ENCODE results near the gene TMEM154. TPM values are rescaled to one million over a fixed set of nuclear protein-coding genes. Genes with fewer than 3 reads are reported as not detected.

Gene TMEM154
- total RNA-seq, 4 donors from 2014 or later, result 1.8 to 5.4 (median 3.9) TPM

GRCh38 chr4:152619556-152619955 is 60.2 kb downstream of the TMEM154 start:
- Histone ChIP-seq H3K27me3 (no peaks in the 10 kb centered on the region), H3K36me3 (no peaks in the 10 kb centered on the region), H3K9me3 (no peaks in the 10 kb centered on the region), H3K4me3 (no peak overlapping the region), H3K4me1 (no peaks in the 10 kb centered on the region), H3K27ac (no peak overlapping the region)
- intact Hi-C loops (cut with DNase I; ENCODE audit: low total_unique reads), result no loop called here
- TF ChIP-seq EP300 (IDR thresholded peaks at IDR 0.05; ENCODE audit: low read depth), result no peak
- no peak for TF ChIP-seq POLR2AphosphoS5 (IDR thresholded peaks at IDR 0.05)
- no peak for TF ChIP-seq POLR2A (IDR thresholded peaks at IDR 0.05)
- no peak for TF ChIP-seq CTCF (IDR thresholded peaks at IDR 0.05)
- in situ Hi-C loops (cut with MboI; ENCODE audit: low pct_ligation_motif_present in 1 of 4, low pct_unique_long_range_greater_than_20kb in 1 of 4, low sequenced_read_pairs in 3 of 4), result no loop called here
- WGBS, 2 donors (ENCODE audit: low coverage in 1 of 2), result 98% methylated on average over 3 of the region's 3 CpGs; no CpG with 5 or more reads in 1 of the 2 donors
- DNase-seq, result no peak

DNA sequence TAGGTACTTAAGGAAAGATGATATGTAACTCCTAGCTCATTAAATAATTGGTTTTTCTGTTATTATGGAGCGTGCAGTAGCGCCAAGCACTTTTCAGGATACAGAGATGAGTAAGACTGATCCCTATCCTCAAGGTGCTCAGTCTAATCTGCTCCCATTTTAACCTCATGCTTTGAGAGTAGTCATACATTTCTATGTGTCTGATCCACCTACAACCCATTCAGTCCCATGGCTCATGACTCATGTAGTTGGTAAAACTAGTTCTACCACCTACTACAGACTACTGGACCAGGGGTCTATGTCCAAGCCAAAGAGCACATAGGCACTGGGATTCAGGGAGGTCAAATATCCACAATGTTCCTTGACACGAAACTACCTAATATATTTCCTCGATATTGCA is 60.8 kb downstream of the TMEM154 start:
- no peak for DNase-seq
- H3K9me3 ChIP-seq, result no peaks in the 10 kb centered on the region
- 97 to 100% methylated on average over 4 of the region's 4 CpGs for WGBS, 2 donors (ENCODE audit: low coverage in 1 of 2)
- H3K4me3 ChIP-seq, result no peak overlapping the region
- intact Hi-C loops (cut with DNase I; ENCODE audit: low total_unique reads) (no loop called here), in situ Hi-C loops (cut with MboI; ENCODE audit: low pct_ligation_motif_present in 1 of 4, low pct_unique_long_range_greater_than_20kb in 1 of 4, low sequenced_read_pairs in 3 of 4) (no loop called here)
- no peak overlapping the region for H3K27ac ChIP-seq
- no peaks in the 10 kb centered on the region for H3K27me3 ChIP-seq
- no peaks in the 10 kb centered on the region for H3K4me1 ChIP-seq
- TF ChIP-seq POLR2A (IDR thresholded peaks at IDR 0.05), result no peak
- no peak for TF ChIP-seq POLR2AphosphoS5 (IDR thresholded peaks at IDR 0.05)
- TF ChIP-seq CTCF (IDR thresholded peaks at IDR 0.05), result no peak
- TF ChIP-seq EP300 (IDR thresholded peaks at IDR 0.05; ENCODE audit: low read depth), result no peak
- no peaks in the 10 kb centered on the region for H3K36me3 ChIP-seq

GRCh38 chr4:152616804-152617203 is 63.0 kb downstream of the TMEM154 start:
- Histone ChIP-seq H3K4me1 (no peaks in the 10 kb centered on the region), H3K36me3 (no peaks in the 10 kb centered on the region), H3K27ac (no peak overlapping the region), H3K9me3 (no peaks in the 10 kb centered on the region), H3K4me3 (no peak overlapping the region), H3K27me3 (no peaks in the 10 kb centered on the region)
- WGBS, 2 donors (ENCODE audit: low coverage in 1 of 2), result 93 to 94% methylated on average over 3 of the region's 3 CpGs
- intact Hi-C loops (cut with DNase I; ENCODE audit: low total_unique reads), result no loop called here
- in situ Hi-C loops (cut with MboI; ENCODE audit: low pct_ligation_motif_present in 1 of 4, low pct_unique_long_range_greater_than_20kb in 1 of 4, low sequenced_read_pairs in 3 of 4), result no loop called here
- TF ChIP-seq POLR2AphosphoS5 (IDR thresholded peaks at IDR 0.05) (no peak), EP300 (IDR thresholded peaks at IDR 0.05; ENCODE audit: low read depth) (no peak), POLR2A (IDR thresholded peaks at IDR 0.05) (no peak)
- DNase-seq, result no peak

DNA sequence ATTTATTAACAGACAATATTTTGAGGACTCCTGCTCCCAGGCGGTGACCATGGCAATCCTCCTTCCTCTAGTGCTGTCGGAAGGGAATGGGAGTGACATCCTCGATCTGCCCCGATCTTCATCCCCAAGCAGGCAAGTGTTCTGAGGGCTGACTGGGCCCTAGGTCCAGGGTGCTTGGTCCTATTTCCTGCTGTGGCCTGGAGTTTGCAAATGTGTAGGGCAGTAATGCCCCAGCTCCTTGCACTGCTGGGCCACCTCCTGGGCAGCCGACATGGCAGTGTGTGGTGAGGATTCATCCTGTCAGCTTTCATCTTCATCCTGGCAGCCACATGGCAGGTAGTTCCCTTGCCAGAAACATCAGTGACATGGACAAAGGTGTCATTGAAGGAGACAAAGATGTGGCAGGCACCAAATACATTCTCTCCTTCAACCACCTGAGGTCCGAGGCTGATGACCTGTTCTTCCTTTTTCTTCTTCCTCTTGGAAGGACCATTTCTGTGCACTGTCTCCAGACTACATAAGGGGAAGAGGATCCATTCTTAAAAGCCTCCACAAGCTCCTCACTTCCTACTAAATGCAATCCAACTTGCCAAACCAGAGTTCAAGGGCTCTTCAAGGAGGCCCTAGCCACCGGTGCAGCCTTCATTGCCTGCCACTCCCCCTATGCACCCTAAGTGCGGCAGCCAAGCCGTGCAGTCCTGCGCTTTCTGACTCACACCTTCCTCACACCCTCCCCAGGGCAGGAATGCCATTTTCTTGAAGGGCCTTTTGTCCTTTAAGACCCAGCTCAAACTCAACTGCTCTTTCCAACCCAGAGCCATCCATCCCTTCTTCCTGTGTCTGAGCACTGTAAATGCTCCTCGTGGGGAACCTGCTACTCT is 65.7 kb downstream of the TMEM154 start:
- in situ Hi-C loops (cut with MboI; ENCODE audit: low pct_ligation_motif_present in 1 of 4, low pct_unique_long_range_greater_than_20kb in 1 of 4, low sequenced_read_pairs in 3 of 4), result no loop called here
- Histone ChIP-seq H3K9me3 (no peaks in the 10 kb centered on the region), H3K27ac (no peak overlapping the region), H3K4me1 (no peaks in the 10 kb centered on the region), H3K4me3 (no peak overlapping the region), H3K27me3 (no peaks in the 10 kb centered on the region), H3K36me3 (no peaks in the 10 kb centered on the region)
- DNase-seq, result no peak
- intact Hi-C loops (cut with DNase I; ENCODE audit: low total_unique reads), result no loop called here
- TF ChIP-seq CTCF (IDR thresholded peaks at IDR 0.05) (no peak), POLR2AphosphoS5 (IDR thresholded peaks at IDR 0.05) (no peak), EP300 (IDR thresholded peaks at IDR 0.05; ENCODE audit: low read depth) (no peak), POLR2A (IDR thresholded peaks at IDR 0.05) (no peak)
- 85 to 89% methylated on average over 7 to 11 of the region's 11 CpGs for WGBS, 2 donors (ENCODE audit: low coverage in 1 of 2)

Data from transverse colon (tissue), 4 donors.